GM06990 (cell line): ENCODE results near the gene RGS8.

Experiments
- DNase-seq: peaks from one replicate; pipeline ENCODE4 v3.0.0-alpha.2; 2011; ENCODE audit not compliant: insufficient read length; ENCODE audit errors: extremely low read depth
- H3K27me3 ChIP-seq: replicated peaks from 2 replicates; pipeline ENCODE4 v1.6.0; 2011; ENCODE audit warnings: low read length; ENCODE audit not compliant: control insufficient read depth, insufficient read depth
- H3K36me3 ChIP-seq: 2 replicates; pipeline ENCODE4 v1.5.1; 2011; ENCODE audit warnings: low read length; ENCODE audit not compliant: control insufficient read depth, insufficient read depth
- H3K4me3 ChIP-seq: replicated peaks from 2 replicates; pipeline ENCODE4 v1.5.1; 2011; ENCODE audit warnings: low read depth, mild to moderate bottlenecking, control low read depth, low read length
- CTCF ChIP-seq: IDR thresholded peaks from 2 replicates; pipeline ENCODE4 v1.5.1; 2011; ENCODE audit warnings: low read length, control low read depth, mild to moderate bottlenecking, inconsistent platforms; ENCODE audit not compliant: insufficient read depth, poor library complexity, severe bottlenecking

The RGS8 gene

GRCh38 chr1:182723200-182723599 lies 38.8 kb upstream of the RGS8 start:
- Histone ChIP-seq H3K4me3 (no peak overlapping the region), H3K36me3 (no peaks in the 10 kb centered on the region), H3K27me3 (no peaks in the 10 kb centered on the region; the same call in 1 of the 2 replicates)
- no peak for DNase-seq
- TF ChIP-seq CTCF = no peak

DNA sequence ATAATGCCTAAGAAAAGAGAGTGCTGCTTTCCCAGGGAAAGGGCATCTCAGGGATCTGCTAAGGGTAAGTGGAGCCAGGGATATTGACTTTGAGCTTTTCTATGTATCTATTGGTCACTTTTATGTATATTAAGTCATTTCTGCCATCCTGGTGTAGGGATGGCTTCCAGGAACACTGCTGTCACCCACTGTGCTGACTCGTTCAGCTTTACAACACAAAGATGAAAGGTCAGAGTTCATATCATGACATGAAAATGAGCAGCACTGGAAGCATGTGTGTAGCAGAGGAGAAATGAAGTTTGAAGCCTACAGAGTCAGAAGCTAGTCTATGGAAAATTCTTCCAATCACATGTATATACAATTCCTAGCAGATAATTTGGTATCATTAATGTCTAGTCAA lies 37.1 kb upstream of the RGS8 start:
- no peak for TF ChIP-seq CTCF
- no peaks in the 10 kb centered on the region for H3K36me3 ChIP-seq
- no peak overlapping the region for H3K4me3 ChIP-seq
- H3K27me3 ChIP-seq = no peaks in the 10 kb centered on the region
- no peak for DNase-seq

GRCh38 chr1:182720463-182720862 lies 36.1 kb upstream of the RGS8 start:
- no peak for TF ChIP-seq CTCF
- no peak overlapping the region for H3K4me3 ChIP-seq
- no peaks in the 10 kb centered on the region for H3K27me3 ChIP-seq
- no peaks in the 10 kb centered on the region for H3K36me3 ChIP-seq
- no peak for DNase-seq

GRCh38 chr1:182719553-182719952 lies 35.2 kb upstream of the RGS8 start:
- Histone ChIP-seq H3K36me3 (no peaks in the 10 kb centered on the region), H3K4me3 (no peak overlapping the region), H3K27me3 (no peaks in the 10 kb centered on the region)
- no peak for TF ChIP-seq CTCF
- no peak for DNase-seq

GRCh38 chr1:182718311-182718710 lies 33.9 kb upstream of the RGS8 start:
- H3K4me3 ChIP-seq = no peak overlapping the region
- DNase-seq = no peak
- TF ChIP-seq CTCF = peak; percentile 42
- H3K27me3 ChIP-seq = no peaks in the 10 kb centered on the region
- no peaks in the 10 kb centered on the region for H3K36me3 ChIP-seq
